ENCODE measurements around the gene B4GALNT1. TPM values are rescaled to one million over a fixed set of nuclear protein-coding genes. Genes with fewer than 3 reads are reported as not detected.
"Not testable (repeated sequence)": the region's sequence is repeated elsewhere in the genome, so short reads cannot be mapped to it uniquely, and the experiment has no call there.

B4GALNT1 gene
- polyA plus RNA-seq: under 1 TPM; 0.10 to 0.18 TPM

DNA sequence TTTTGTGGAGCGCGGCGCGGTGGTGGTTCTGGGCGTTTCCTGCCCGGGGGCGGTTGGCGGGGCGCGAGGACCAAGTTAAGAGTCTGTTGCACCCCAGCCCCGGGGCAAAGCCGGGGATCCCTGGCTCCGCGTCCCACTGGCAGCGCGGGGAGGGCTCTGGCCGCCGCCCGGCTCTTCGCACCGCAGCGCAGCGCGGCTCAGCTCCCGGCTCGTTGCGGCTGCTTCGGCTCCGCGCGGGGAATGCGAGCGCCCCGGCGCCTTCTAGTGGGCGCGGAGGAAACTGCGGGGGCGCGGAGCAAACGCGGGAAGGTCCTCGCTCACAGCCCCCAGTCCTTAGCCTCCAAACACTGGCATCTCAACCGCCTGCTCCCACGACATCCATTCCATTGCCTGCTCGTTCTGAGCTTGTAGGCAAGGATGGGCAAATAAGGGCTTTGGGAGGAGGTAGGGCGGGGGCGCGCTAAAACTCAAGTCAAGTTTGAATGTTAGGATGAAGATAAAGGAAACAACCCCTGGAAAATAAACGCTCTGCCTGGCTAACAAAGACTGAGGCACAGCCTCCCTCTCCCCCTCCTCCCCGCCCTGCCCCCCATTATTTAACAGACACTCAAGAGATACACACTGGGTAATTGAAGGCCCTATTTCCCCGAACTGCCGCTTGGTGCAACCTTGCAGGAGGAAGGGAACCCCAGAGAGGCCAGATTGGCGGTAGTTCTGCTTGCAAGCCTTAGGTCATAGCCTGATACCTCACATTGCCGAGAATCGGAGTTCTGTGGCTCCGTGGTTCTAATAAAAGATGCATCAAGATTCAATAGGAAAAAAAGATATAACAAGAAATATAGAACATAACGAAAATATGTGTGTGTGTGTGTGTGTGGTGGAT, at the start of gene B4GALNT1:
Gene B4GALNT1 (minus strand): TSS at position 244 of the 883 bp plus-strand sequence. CDS start 1,069 bp downstream, outside the sequence.
- Histone ChIP-seq H3K27ac (ENCODE audit: low read depth in 2 of 2, low read length in 1 of 2) (no peak within 1 kb of the TSS), H3K4me1 (ENCODE audit: control insufficient read depth in 2 of 2, insufficient read depth in 2 of 2, low read length in 1 of 2) (peaks cover 0 to 2% of the 10 kb centered on the region in 2 donors), H3K9me3 (ENCODE audit: control insufficient read depth in 2 of 2, insufficient read depth in 1 of 2, low read depth in 1 of 2, low read length in 1 of 2) (no peaks in the 10 kb centered on the region), H3K4me3 (ENCODE audit: low read depth in 1 of 2, low read length in 2 of 2) (peak within 1 kb of the TSS; percentile 34 to 36), H3K36me3 (ENCODE audit: control insufficient read depth in 2 of 2, insufficient read depth in 2 of 2, low read length in 1 of 2) (no peaks in the 10 kb centered on the region), H3K27me3 (ENCODE audit: control insufficient read depth in 1 of 2, insufficient read depth in 2 of 2, low read length in 2 of 2) (peaks cover 0 to 4% of the 10 kb centered on the region in 2 donors)
- WGBS, 2 donors: 2% methylated on average over 58 of the region's 58 CpGs

DNA sequence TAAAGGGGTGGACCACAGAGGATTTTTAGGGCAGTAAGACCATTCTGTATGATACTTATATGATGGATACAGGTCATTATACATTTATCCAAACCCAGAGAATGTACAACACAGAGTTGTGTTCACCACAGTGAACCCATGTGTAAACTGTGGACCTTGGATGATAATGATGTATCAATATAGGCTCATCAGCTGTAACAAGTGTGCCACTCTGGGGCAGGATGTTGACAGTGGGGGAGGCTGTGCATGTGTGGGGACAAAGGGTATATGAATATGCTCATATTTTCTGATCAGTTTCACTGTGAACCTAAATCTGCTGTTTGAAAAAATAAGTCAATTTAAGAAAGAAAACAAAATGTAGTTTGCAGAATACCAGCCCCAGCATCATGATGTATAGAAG, 46.7 kb upstream of the B4GALNT1 start:
- H3K4me3 ChIP-seq (ENCODE audit: low read depth in 1 of 2, low read length in 2 of 2): no peak overlapping the region
- H3K9me3 ChIP-seq (ENCODE audit: control insufficient read depth in 2 of 2, insufficient read depth in 1 of 2, low read depth in 1 of 2, low read length in 1 of 2): no peaks in the 10 kb centered on the region
- H3K4me1 ChIP-seq (ENCODE audit: control insufficient read depth in 2 of 2, insufficient read depth in 2 of 2, low read length in 1 of 2): no peaks in the 10 kb centered on the region
- H3K36me3 ChIP-seq (ENCODE audit: control insufficient read depth in 2 of 2, insufficient read depth in 2 of 2, low read length in 1 of 2): no peaks in the 10 kb centered on the region
- no peaks in the 10 kb centered on the region for H3K27me3 ChIP-seq (ENCODE audit: control insufficient read depth in 1 of 2, insufficient read depth in 2 of 2, low read length in 2 of 2)
- H3K27ac ChIP-seq (ENCODE audit: low read depth in 2 of 2, low read length in 1 of 2): no peak overlapping the region

DNA sequence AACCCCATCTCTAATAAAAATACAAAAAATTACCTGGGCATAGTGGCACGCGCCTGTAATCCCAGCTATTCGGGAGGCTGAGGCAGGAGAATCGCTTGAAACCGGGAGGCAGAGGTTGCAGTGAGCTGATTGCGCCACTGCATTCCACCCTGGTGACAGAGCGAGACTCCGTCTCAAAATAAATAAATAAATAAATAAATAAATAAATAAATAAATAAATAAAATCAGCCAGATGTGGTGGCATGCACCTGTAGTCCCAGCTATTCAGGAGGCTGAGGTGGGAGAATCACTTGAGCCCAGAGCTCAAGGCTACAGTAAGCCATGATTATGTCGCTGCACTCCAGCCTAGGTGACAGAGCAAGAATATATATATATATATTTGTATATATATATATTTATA, 44.9 kb upstream of the B4GALNT1 start:
- not testable (repeated sequence) for H3K9me3 ChIP-seq (ENCODE audit: control insufficient read depth in 2 of 2, insufficient read depth in 1 of 2, low read depth in 1 of 2, low read length in 1 of 2); H3K4me3 ChIP-seq (ENCODE audit: low read depth in 1 of 2, low read length in 2 of 2); H3K36me3 ChIP-seq (ENCODE audit: control insufficient read depth in 2 of 2, insufficient read depth in 2 of 2, low read length in 1 of 2); H3K27ac ChIP-seq (ENCODE audit: low read depth in 2 of 2, low read length in 1 of 2); H3K27me3 ChIP-seq (ENCODE audit: control insufficient read depth in 1 of 2, insufficient read depth in 2 of 2, low read length in 2 of 2); H3K4me1 ChIP-seq (ENCODE audit: control insufficient read depth in 2 of 2, insufficient read depth in 2 of 2, low read length in 1 of 2)
- 89 to 93% methylated on average over 9 of the region's 9 CpGs for WGBS, 2 donors

DNA sequence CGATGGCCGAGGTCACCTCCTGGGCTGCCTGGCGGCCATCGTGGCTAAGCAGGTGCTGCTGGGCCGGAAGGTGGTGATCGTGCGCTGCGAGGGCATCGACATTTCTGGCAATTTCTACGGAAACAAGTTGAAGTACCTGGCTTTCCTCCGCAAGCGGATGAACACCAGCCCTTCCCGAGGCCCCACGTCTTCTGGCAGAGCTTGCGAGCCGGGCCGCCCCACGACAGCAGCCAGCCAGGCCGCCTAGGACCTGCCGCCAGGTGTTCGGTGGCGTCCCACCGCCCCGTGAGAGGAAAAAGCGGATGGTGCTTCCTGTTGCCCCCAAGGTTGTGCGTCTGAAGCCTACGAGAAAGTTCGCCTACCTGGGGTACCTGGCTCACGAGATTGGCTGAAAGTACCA, 41.7 kb upstream of the B4GALNT1 start:
- Histone ChIP-seq H3K36me3 (ENCODE audit: control insufficient read depth in 2 of 2, insufficient read depth in 2 of 2, low read length in 1 of 2) (no peaks in the 10 kb centered on the region), H3K27ac (ENCODE audit: low read depth in 2 of 2, low read length in 1 of 2) (no peak overlapping the region), H3K9me3 (ENCODE audit: control insufficient read depth in 2 of 2, insufficient read depth in 1 of 2, low read depth in 1 of 2, low read length in 1 of 2) (no peaks in the 10 kb centered on the region), H3K4me3 (ENCODE audit: low read depth in 1 of 2, low read length in 2 of 2) (no peak overlapping the region), H3K4me1 (ENCODE audit: control insufficient read depth in 2 of 2, insufficient read depth in 2 of 2, low read length in 1 of 2) (no peaks in the 10 kb centered on the region), H3K27me3 (ENCODE audit: control insufficient read depth in 1 of 2, insufficient read depth in 2 of 2, low read length in 2 of 2) (no peaks in the 10 kb centered on the region)
- 92 to 93% methylated on average over 29 of the region's 29 CpGs for WGBS, 2 donors

DNA sequence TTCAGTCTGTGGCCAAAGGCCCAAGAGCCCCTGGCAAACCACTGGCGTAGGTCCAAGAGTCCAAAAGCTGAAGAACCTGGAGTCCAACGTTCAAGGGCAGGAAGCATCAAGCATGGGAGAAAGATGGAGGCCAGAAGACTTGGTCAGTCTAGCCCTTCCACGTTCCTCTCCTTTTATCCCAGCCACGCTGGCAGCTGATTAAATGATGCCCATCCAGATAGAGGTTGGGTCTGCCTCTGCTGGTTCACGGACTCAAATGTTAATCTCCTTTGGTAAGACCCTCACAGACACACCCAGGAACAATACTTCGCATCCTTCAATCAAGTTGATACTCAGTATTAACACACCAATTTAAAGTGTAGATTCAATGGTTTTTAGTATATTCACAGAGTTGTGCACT, 39.8 kb upstream of the B4GALNT1 start:
- H3K27ac ChIP-seq (ENCODE audit: low read depth in 2 of 2, low read length in 1 of 2): no peak overlapping the region
- no peaks in the 10 kb centered on the region for H3K27me3 ChIP-seq (ENCODE audit: control insufficient read depth in 1 of 2, insufficient read depth in 2 of 2, low read length in 2 of 2)
- no peaks in the 10 kb centered on the region for H3K36me3 ChIP-seq (ENCODE audit: control insufficient read depth in 2 of 2, insufficient read depth in 2 of 2, low read length in 1 of 2)
- WGBS, 2 donors: 81 to 87% methylated on average over 6 of the region's 6 CpGs
- no peaks in the 10 kb centered on the region for H3K4me1 ChIP-seq (ENCODE audit: control insufficient read depth in 2 of 2, insufficient read depth in 2 of 2, low read length in 1 of 2)
- no peak overlapping the region for H3K4me3 ChIP-seq (ENCODE audit: low read depth in 1 of 2, low read length in 2 of 2)
- no peaks in the 10 kb centered on the region for H3K9me3 ChIP-seq (ENCODE audit: control insufficient read depth in 2 of 2, insufficient read depth in 1 of 2, low read depth in 1 of 2, low read length in 1 of 2)

DNA sequence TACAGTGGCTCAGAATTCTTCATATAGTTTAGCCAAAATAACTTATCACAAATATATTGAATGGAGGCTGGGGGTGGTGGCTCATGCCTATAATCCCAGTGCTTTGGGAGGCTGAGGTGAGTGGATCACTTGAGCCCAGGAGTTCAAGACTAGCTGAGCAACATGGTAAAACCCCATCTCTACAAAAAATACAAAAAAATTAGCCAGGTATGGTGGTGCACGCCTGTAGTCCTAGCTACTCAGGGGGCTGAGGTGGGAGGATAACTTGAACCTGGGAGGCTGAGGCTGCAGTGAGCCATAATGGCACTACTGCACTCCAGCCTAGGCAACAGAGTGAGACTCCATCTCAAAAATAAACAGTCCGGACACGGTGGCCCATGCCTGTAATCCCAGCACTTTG, 38.8 kb upstream of the B4GALNT1 start:
- not testable (repeated sequence) for H3K36me3 ChIP-seq (ENCODE audit: control insufficient read depth in 2 of 2, insufficient read depth in 2 of 2, low read length in 1 of 2); H3K9me3 ChIP-seq (ENCODE audit: control insufficient read depth in 2 of 2, insufficient read depth in 1 of 2, low read depth in 1 of 2, low read length in 1 of 2); H3K4me1 ChIP-seq (ENCODE audit: control insufficient read depth in 2 of 2, insufficient read depth in 2 of 2, low read length in 1 of 2); H3K4me3 ChIP-seq (ENCODE audit: low read depth in 1 of 2, low read length in 2 of 2); H3K27me3 ChIP-seq (ENCODE audit: control insufficient read depth in 1 of 2, insufficient read depth in 2 of 2, low read length in 2 of 2); H3K27ac ChIP-seq (ENCODE audit: low read depth in 2 of 2, low read length in 1 of 2)
- 93% methylated on average over 3 of the region's 3 CpGs for WGBS, 2 donors

DNA sequence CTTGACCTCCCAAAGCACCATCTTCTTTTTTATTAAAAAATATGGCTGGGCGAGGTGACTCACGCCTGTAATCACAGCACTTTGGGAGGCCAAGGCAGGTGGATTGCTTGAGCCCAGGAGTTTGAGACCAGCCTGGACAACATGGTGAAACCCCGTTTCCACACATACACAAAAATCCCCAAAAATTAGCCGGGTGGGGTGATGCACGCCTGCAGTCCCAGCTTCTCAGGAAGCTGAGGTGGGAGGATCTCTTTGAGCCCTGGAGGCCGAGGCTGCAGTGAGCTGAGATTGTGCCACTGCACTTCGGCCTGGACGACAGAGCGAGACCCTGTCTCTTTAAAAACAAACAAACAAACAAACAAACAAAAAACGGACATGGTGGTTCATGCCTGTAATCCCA, 36.7 kb upstream of the B4GALNT1 start:
- not testable (repeated sequence) for H3K27me3 ChIP-seq (ENCODE audit: control insufficient read depth in 1 of 2, insufficient read depth in 2 of 2, low read length in 2 of 2); H3K4me3 ChIP-seq (ENCODE audit: low read depth in 1 of 2, low read length in 2 of 2); H3K27ac ChIP-seq (ENCODE audit: low read depth in 2 of 2, low read length in 1 of 2); H3K36me3 ChIP-seq (ENCODE audit: control insufficient read depth in 2 of 2, insufficient read depth in 2 of 2, low read length in 1 of 2); H3K4me1 ChIP-seq (ENCODE audit: control insufficient read depth in 2 of 2, insufficient read depth in 2 of 2, low read length in 1 of 2); H3K9me3 ChIP-seq (ENCODE audit: control insufficient read depth in 2 of 2, insufficient read depth in 1 of 2, low read depth in 1 of 2, low read length in 1 of 2)
- 82 to 89% methylated on average over 10 of the region's 10 CpGs for WGBS, 2 donors

DNA sequence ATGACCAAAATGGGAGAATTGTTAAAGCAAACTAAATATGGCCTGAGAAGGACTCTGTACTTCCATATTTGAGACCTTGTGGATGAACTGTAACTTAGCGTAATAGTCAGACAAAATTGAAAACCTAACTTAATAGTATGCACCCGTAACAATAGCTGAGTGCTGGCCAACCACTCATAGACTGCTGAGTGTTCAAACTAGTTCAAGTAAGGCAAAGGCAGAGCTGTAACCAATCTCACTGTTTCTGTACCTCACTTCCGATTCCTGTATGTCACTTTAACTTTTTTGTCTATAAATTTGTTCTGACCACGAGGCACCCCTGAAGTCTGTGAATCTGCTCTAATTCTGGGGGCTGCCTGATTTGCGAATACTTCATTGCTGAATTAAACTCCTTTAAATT, 33.9 kb upstream of the B4GALNT1 start:
- no peaks in the 10 kb centered on the region for H3K27me3 ChIP-seq (ENCODE audit: control insufficient read depth in 1 of 2, insufficient read depth in 2 of 2, low read length in 2 of 2)

DNA sequence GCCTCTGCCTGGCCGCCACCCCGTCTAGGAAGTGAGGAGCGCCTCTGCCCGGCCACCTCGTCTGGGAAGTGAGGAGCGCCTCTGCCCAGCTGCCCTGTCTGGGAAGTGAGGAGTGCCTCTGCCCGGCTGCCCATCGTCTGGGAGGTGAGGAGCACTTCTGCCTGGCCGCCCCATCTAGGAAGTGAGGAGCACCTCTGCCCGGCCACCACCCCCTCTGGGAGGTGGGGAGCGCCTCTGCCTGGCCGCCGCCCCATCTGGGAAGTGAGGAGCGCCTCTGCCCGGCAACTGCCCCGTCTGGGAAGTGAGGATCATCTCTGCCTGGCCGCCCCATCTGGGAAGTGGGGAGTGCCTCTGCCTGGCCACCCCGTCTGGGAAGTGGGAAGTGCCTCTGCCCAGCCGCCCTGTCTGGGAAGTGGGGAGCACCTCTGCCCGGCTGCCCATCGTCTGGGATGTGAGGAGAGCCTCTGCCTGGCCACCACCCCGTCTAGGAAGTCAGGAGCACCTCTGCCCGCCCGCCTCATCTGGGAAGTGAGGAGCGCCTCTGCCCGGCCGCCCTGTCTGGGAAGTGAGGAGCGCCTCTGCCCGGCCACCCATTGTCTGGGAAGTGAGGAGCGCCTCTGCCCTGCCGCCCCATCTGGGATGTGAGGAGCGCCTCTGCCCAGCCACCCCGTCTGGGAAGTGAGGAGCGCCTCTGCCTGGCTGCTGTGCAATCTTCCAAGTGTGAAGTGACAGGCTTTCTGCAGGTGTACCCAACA, 32.2 kb upstream of the B4GALNT1 start:
- H3K27me3 ChIP-seq (ENCODE audit: control insufficient read depth in 1 of 2, insufficient read depth in 2 of 2, low read length in 2 of 2); H3K9me3 ChIP-seq (ENCODE audit: control insufficient read depth in 2 of 2, insufficient read depth in 1 of 2, low read depth in 1 of 2, low read length in 1 of 2); H3K4me1 ChIP-seq (ENCODE audit: control insufficient read depth in 2 of 2, insufficient read depth in 2 of 2, low read length in 1 of 2); H3K27ac ChIP-seq (ENCODE audit: low read depth in 2 of 2, low read length in 1 of 2); H3K36me3 ChIP-seq (ENCODE audit: control insufficient read depth in 2 of 2, insufficient read depth in 2 of 2, low read length in 1 of 2); H3K4me3 ChIP-seq (ENCODE audit: low read depth in 1 of 2, low read length in 2 of 2): not testable (repeated sequence)
- WGBS, 2 donors: 86 to 89% methylated on average over 34 of the region's 34 CpGs

More for the DNA sequence above, 33.9 kb upstream of the B4GALNT1 start:
- Histone ChIP-seq H3K27ac (ENCODE audit: low read depth in 2 of 2, low read length in 1 of 2) (no peak overlapping the region), H3K4me1 (ENCODE audit: control insufficient read depth in 2 of 2, insufficient read depth in 2 of 2, low read length in 1 of 2) (no peaks in the 10 kb centered on the region), H3K4me3 (ENCODE audit: low read depth in 1 of 2, low read length in 2 of 2) (no peak overlapping the region), H3K36me3 (ENCODE audit: control insufficient read depth in 2 of 2, insufficient read depth in 2 of 2, low read length in 1 of 2) (no peaks in the 10 kb centered on the region), H3K9me3 (ENCODE audit: control insufficient read depth in 2 of 2, insufficient read depth in 1 of 2, low read depth in 1 of 2, low read length in 1 of 2) (no peaks in the 10 kb centered on the region)
- 79 to 84% methylated on average over 5 of the region's 5 CpGs for WGBS, 2 donors
